Neural crest cell (in vitro differentiated cells): ENCODE data around the gene TRIM8. TPM values are rescaled to one million over a fixed set of nuclear protein-coding genes. Genes with fewer than 3 reads are reported as not detected.

Experiments used
- DNase-seq: peaks from one replicate; pipeline ENCODE4 v3.0.0; 2021; ENCODE audit warnings: low read depth, mixed read lengths, low spot score
- H3K27ac Mint-ChIP-seq: one replicate; pipeline ENCODE4 v1.8.0; 2021; ENCODE audit warnings: mild to moderate bottlenecking, mixed read lengths; ENCODE audit not compliant: unreplicated experiment
- H3K27me3 Mint-ChIP-seq: 2 replicates; pipeline ENCODE4 v1.8.0; 2021; ENCODE audit warnings: low read depth, mild to moderate bottlenecking, mixed read lengths
- H3K36me3 Mint-ChIP-seq: 2 replicates; pipeline ENCODE4 v1.8.0; 2021; ENCODE audit warnings: low read depth, mild to moderate bottlenecking, mixed read lengths
- H3K4me1 Mint-ChIP-seq: 2 replicates; pipeline ENCODE4 v1.8.0; 2021; ENCODE audit warnings: mixed read lengths
- H3K4me3 Mint-ChIP-seq: one replicate; pipeline ENCODE4 v1.8.0; 2021; ENCODE audit warnings: mild to moderate bottlenecking, mixed read lengths
- H3K9me3 Mint-ChIP-seq: 2 replicates; pipeline ENCODE4 v1.8.0; 2021; ENCODE audit warnings: mixed read lengths
- CTCF ChIP-seq: fragments of 200-600 bp; sonication (generic); conservative IDR thresholded peaks from 2 replicates; pipeline ENCODE4 v1.5.0; 2021; ENCODE audit warnings: antibody characterized with exemption, mild to moderate bottlenecking
- total RNA-seq: library from RNA; stranded (reverse); gene quantifications from 2 replicates; pipeline ENCODE4 v1.2.1, GENCODE V29; 2021

The TRIM8 gene
- total RNA-seq, 1 donor from 2014 or later = 76.9 TPM

GRCh38 chr10:102698894-102699293 is 54.6 kb downstream of the TRIM8 start:
- no peak for DNase-seq
- no peaks in the 10 kb centered on the region for H3K27me3 Mint-ChIP-seq
- no peaks in the 10 kb centered on the region for H3K9me3 Mint-ChIP-seq
- H3K27ac Mint-ChIP-seq = no peak overlapping the region
- H3K36me3 Mint-ChIP-seq = peaks cover 16% of the 10 kb centered on the region
- no peak for TF ChIP-seq CTCF
- no peak overlapping the region for H3K4me3 Mint-ChIP-seq
- H3K4me1 Mint-ChIP-seq = no peaks in the 10 kb centered on the region

- Mint-ChIP-seq H3K4me3 (no peak overlapping the region), H3K27ac (no peak overlapping the region)
- no peak for TF ChIP-seq CTCF
These were observed 57.0 kb downstream of the TRIM8 start for GRCh38 chr10:102701272-102701671.

DNA sequence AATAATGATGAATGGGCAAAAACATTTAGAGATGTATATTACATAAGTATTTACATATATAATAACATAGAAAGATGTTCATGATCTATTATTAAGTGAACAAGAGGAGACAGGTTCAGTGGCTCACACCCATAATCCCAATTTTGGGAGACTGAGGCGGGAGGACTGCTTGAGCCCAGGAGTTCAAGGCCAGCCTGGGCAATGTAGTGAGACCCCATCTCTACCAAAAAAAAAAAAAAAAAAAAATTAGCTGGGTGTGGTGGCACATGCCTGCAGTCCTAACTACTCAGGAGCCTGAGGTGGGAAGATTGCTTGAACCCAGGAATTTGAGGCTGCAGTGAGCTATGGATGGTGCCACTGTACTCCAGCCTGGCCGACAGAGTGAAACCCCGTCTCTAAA is 57.5 kb downstream of the TRIM8 start:
- H3K27ac Mint-ChIP-seq = no peak overlapping the region
- TF ChIP-seq CTCF = no peak
- H3K9me3 Mint-ChIP-seq = no peaks in the 10 kb centered on the region
- H3K4me3 Mint-ChIP-seq = no peak overlapping the region
- no peaks in the 10 kb centered on the region for H3K27me3 Mint-ChIP-seq
- no peaks in the 10 kb centered on the region for H3K4me1 Mint-ChIP-seq
- DNase-seq = no peak
- H3K36me3 Mint-ChIP-seq = peaks cover 19% of the 10 kb centered on the region

More at GRCh38 chr10:102701272-102701671, 57.0 kb downstream of the TRIM8 start:
- no peaks in the 10 kb centered on the region for H3K9me3 Mint-ChIP-seq
- H3K27me3 Mint-ChIP-seq = no peaks in the 10 kb centered on the region
- no peaks in the 10 kb centered on the region for H3K4me1 Mint-ChIP-seq
- H3K36me3 Mint-ChIP-seq = peaks cover 23% of the 10 kb centered on the region
- DNase-seq = no peak

GRCh38 chr10:102702742-102703141 is 58.5 kb downstream of the TRIM8 start:
- H3K36me3 Mint-ChIP-seq = peaks cover 13% of the 10 kb centered on the region
- DNase-seq = no peak
- H3K9me3 Mint-ChIP-seq = no peaks in the 10 kb centered on the region
- TF ChIP-seq CTCF = no peak
- H3K27ac Mint-ChIP-seq = no peak overlapping the region
- H3K4me1 Mint-ChIP-seq = peaks cover 4% of the 10 kb centered on the region
- H3K4me3 Mint-ChIP-seq = no peak overlapping the region
- H3K27me3 Mint-ChIP-seq = no peaks in the 10 kb centered on the region

DNA sequence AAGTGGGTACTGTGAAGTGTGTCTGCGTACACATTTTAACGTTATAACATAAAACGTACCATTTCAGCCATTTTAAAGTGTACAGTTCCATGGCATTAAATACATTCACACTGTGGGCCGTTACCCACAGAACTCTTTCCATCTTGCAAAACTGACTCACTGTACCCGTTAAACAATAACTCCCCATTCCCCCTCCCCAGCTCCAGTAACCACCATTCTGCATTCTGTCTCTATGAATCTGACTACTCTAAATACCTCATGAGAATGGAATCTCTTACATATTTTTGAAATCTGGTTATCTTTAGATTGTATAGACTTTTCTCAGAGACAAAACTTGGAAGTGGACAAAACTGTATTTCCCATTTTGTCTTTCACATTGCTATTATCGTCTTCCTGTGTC is 60.6 kb downstream of the TRIM8 start:
- Mint-ChIP-seq H3K27ac (peak overlapping the region; percentile 50), H3K9me3 (no peaks in the 10 kb centered on the region), H3K4me3 (no peak overlapping the region), H3K27me3 (no peaks in the 10 kb centered on the region), H3K36me3 (peaks cover 7% of the 10 kb centered on the region), H3K4me1 (peaks cover 4% of the 10 kb centered on the region)
- TF ChIP-seq CTCF = no peak
- no peak for DNase-seq

GRCh38 chr10:102705531-102705930 is 61.3 kb downstream of the TRIM8 start:
- H3K27ac Mint-ChIP-seq = no peak overlapping the region
- H3K4me1 Mint-ChIP-seq = peaks cover 8% of the 10 kb centered on the region
- no peak overlapping the region for H3K4me3 Mint-ChIP-seq
- no peaks in the 10 kb centered on the region for H3K9me3 Mint-ChIP-seq
- H3K36me3 Mint-ChIP-seq = peaks cover 7% of the 10 kb centered on the region
- DNase-seq = no peak
- no peaks in the 10 kb centered on the region for H3K27me3 Mint-ChIP-seq
- no peak for TF ChIP-seq CTCF
